ENCODE results near the gene PPP1R1C.

DNA sequence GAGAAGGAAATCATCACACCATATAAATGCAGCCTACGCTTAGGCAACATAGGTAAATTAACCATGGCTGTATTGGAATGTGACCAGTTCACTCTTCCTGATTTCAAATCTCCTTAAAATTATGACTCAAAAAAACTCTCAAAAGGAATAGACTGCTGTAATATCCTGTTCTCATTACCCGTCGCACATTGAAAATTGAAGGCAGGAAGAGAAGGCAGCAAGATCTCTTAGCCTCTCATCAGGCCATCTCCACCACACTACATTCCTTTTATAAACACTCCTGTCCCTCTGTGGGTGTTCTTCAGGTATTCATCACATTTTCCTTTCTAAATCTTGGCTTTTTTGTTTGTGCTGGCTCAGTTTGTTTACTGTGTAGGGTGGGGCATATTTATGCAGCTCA lies 83.2 kb downstream of the PPP1R1C start:
- TF ChIP-seq, protein P1, sequence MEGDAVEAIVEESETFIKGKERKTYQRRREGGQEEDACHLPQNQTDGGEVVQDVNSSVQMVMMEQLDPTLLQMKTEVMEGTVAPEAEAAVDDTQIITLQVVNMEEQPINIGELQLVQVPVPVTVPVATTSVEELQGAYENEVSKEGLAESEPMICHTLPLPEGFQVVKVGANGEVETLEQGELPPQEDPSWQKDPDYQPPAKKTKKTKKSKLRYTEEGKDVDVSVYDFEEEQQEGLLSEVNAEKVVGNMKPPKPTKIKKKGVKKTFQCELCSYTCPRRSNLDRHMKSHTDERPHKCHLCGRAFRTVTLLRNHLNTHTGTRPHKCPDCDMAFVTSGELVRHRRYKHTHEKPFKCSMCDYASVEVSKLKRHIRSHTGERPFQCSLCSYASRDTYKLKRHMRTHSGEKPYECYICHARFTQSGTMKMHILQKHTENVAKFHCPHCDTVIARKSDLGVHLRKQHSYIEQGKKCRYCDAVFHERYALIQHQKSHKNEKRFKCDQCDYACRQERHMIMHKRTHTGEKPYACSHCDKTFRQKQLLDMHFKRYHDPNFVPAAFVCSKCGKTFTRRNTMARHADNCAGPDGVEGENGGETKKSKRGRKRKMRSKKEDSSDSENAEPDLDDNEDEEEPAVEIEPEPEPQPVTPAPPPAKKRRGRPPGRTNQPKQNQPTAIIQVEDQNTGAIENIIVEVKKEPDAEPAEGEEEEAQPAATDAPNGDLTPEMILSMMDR (IDR thresholded peaks at IDR 0.05 in 4 of 5, conservative IDR thresholded peaks at IDR 0.05 in 1 of 5) = no peak
- TF ChIP-seq POLR2A (IDR thresholded peaks at IDR 0.05) = no peak
